HepG2 (cell line): ENCODE results near the gene FAAP100. TPM values are rescaled to one million over a fixed set of nuclear protein-coding genes. Genes with fewer than 3 reads are reported as not detected.

Experiments
- ATAC-seq: fragments of 200-7000 bp; cut with Tn5 transposase; 3 replicates; pipeline ENCODE4 v1.9.1; 2020; ENCODE audit warnings: mild to moderate bottlenecking, moderate library complexity
- BruUV-seq: library from RNA; stranded (reverse); fragments of 400-500 nt; replicated peaks from 2 replicates; lab custom pipeline; 2021; lab: Mats Ljungman, UMichigan
- CTCF ChIA-PET: fragments of 300-600 bp; formaldehyde crosslinking; extraction: SDS; loops from one replicate; lab custom pipeline; 2021; ENCODE audit warnings: low total read pairs, inconsistent platforms, low intra/inter-chr PET ratio; lab: Yijun Ruan, JAX
- POLR2A ChIA-PET: fragments of 350-600 bp; sonication (Branson Sonifier 250); formaldehyde crosslinking; loops from one replicate; lab custom pipeline; 2020; ENCODE audit warnings: antibody characterized with exemption, inconsistent platforms; lab: Yijun Ruan, JAX
- DNase-seq: peaks from one replicate; pipeline ENCODE4 v3.0.0-alpha.2; 2015; ENCODE audit warnings: low spot score
- FAIRE-seq: peaks from 3 replicates; lab custom pipeline; 2011; peaks lifted over from hg19 to GRCh38; lab: Jason Lieb, UNC
- H2AFZ ChIP-seq: one replicate; pipeline ENCODE4 v1.6.1; 2011; ENCODE audit warnings: low read length, inconsistent platforms
- H3K27ac ChIP-seq: fragments of 300-600 bp; 3 replicates; pipeline ENCODE4 v1.8.0; 2011; ENCODE audit warnings: mixed run types, mild to moderate bottlenecking, mixed read lengths, low read length, inconsistent platforms; ENCODE audit not compliant: insufficient read depth; ENCODE audit errors: extremely low read length
- H3K27me3 ChIP-seq, 2 experiments: fragments of 200-600 bp in 1 of 2; 2 replicates in 1 of 2; 3 replicates in 1 of 2; pipeline versions ENCODE4 v1.6.0 to v1.8.0; 2011; ENCODE audit warnings: low read length in 2 of 2, mild to moderate bottlenecking in 2 of 2, moderate library complexity in 2 of 2, inconsistent platforms in 1 of 2; ENCODE audit not compliant: insufficient read depth in 2 of 2, control insufficient read depth in 1 of 2
- H3K36me3 ChIP-seq, 2 experiments: fragments of 200-600 bp in 1 of 2; replicated peaks in 1 of 2; 2 replicates in 1 of 2; 3 replicates in 1 of 2; pipeline versions ENCODE4 v1.5.1 to v1.8.0; 2011; ENCODE audit warnings: low read length in 2 of 2, inconsistent platforms in 1 of 2; ENCODE audit not compliant: insufficient read depth in 2 of 2, control insufficient read depth in 1 of 2
- H3K4me1 ChIP-seq: 2 replicates; pipeline ENCODE4 v1.5.1; 2012; ENCODE audit warnings: low read length, inconsistent platforms; ENCODE audit not compliant: insufficient read depth
- H3K4me2 ChIP-seq: 2 replicates; pipeline ENCODE4 v1.6.0; 2011; ENCODE audit warnings: low read depth, low read length, inconsistent platforms
- H3K4me3 ChIP-seq, 3 experiments: fragments of 200-600 bp in 1 of 3; sonication (generic), shearing (Covaris generic) in 1 of 3; replicated peaks in 1 of 3; 2 replicates each; pipeline ENCODE4 v1.5.1; 2011 to 2016; ENCODE audit warnings: low read length in 3 of 3, inconsistent platforms in 2 of 3, low read depth in 2 of 3, mild to moderate bottlenecking in 2 of 3, control low read depth in 1 of 3, mixed read lengths in 1 of 3; ENCODE audit not compliant: insufficient read depth in 1 of 3
- H3K79me2 ChIP-seq: one replicate; pipeline ENCODE4 v1.6.1; 2011; ENCODE audit warnings: low read length, inconsistent platforms; ENCODE audit not compliant: insufficient read depth
- H3K9ac ChIP-seq: 2 replicates; pipeline ENCODE4 v1.6.0; 2011; ENCODE audit warnings: mild to moderate bottlenecking, low read depth, low read length, inconsistent platforms; ENCODE audit not compliant: insufficient read depth
- H3K9me3 ChIP-seq: 2 replicates; pipeline ENCODE4 v1.5.1; 2012; ENCODE audit warnings: mild to moderate bottlenecking, low read length
- H4K20me1 ChIP-seq: 2 replicates; pipeline ENCODE4 v1.6.0; 2011; ENCODE audit warnings: inconsistent platforms, mild to moderate bottlenecking, low read length, moderate library complexity; ENCODE audit not compliant: insufficient read depth
- ARID2 ChIP-seq: sonication (generic); formaldehyde crosslinking; IDR thresholded peaks from 2 replicates; pipeline ENCODE4 v1.8.1; 2022; ENCODE audit warnings: mild to moderate bottlenecking, missing genetic modification reagents, borderline replicate concordance
- GRHL1 ChIP-seq: sonication (generic); formaldehyde crosslinking; conservative IDR thresholded peaks from 2 replicates; pipeline ENCODE4 v1.8.0; 2022; ENCODE audit warnings: missing genetic modification reagents
- HES4 ChIP-seq: sonication (generic); formaldehyde crosslinking; IDR thresholded peaks from 2 replicates; pipeline ENCODE4 v1.9.0; 2021; ENCODE audit warnings: mild to moderate bottlenecking, missing genetic modification reagents, borderline replicate concordance
- HOXA9 ChIP-seq: sonication (generic); formaldehyde crosslinking; IDR thresholded peaks from 2 replicates; pipeline ENCODE4 v1.8.1; 2022; ENCODE audit warnings: missing genetic modification reagents, mild to moderate bottlenecking, moderate library complexity, borderline replicate concordance
- NR0B2 ChIP-seq: sonication (generic); formaldehyde crosslinking; IDR thresholded peaks from 2 replicates; pipeline ENCODE4 v1.4.0; 2020; ENCODE audit warnings: mild to moderate bottlenecking, missing genetic modification reagents
- RNF2 ChIP-seq: fragments of 450-650 bp; conservative IDR thresholded peaks from 2 replicates; pipeline ENCODE4 v1.6.1; 2016; ENCODE audit warnings: low read depth
- SP4 ChIP-seq: sonication (generic); formaldehyde crosslinking; IDR thresholded peaks from 2 replicates; pipeline ENCODE4 v1.8.1; 2023; ENCODE audit warnings: mild to moderate bottlenecking, missing genetic modification reagents
- ZNF142 ChIP-seq: sonication (generic); formaldehyde crosslinking; IDR thresholded peaks from 2 replicates; pipeline ENCODE4 v1.4.0; 2020; ENCODE audit warnings: missing genetic modification reagents
- ZNF788 ChIP-seq: sonication (generic); formaldehyde crosslinking; IDR thresholded peaks from 2 replicates; pipeline ENCODE4 v1.5.0; 2020; ENCODE audit warnings: mild to moderate bottlenecking, missing genetic modification reagents, borderline replicate concordance
- ZNF83 ChIP-seq: sonication (generic); formaldehyde crosslinking; IDR thresholded peaks from 2 replicates; pipeline ENCODE4 v1.4.0; 2020; ENCODE audit warnings: missing genetic modification reagents, mild to moderate bottlenecking, borderline replicate concordance
- WGBS: methylation state at CpG from one replicate; pipeline ENCODE4 v1.1.6; 2017; ENCODE audit warnings: low lambda C conversion rate; 5-methylcytosine and 5-hydroxymethylcytosine counted together
- in situ Hi-C: cut with HindIII; loops from 2 replicates; pipeline ENCODE4 v1.10.0; 2017; ENCODE audit warnings: low pct_unique_long_range_greater_than_20kb; ENCODE audit not compliant: extremely low pct_ligation_motif_present
- intact Hi-C: fragments of 100-400 bp; cut with micrococcal nuclease; formaldehyde crosslinking; loops from one replicate; pipeline ENCODE4 v1.10.0; 2022; ENCODE audit not compliant: unreplicated experiment
- polyA plus RNA-seq, 8 experiments: library from polyadenylated mRNA; depleted of rRNA in 3 of 8; stranded (reverse) in 7 of 8; unstranded in 1 of 8; fragments of >200 nt; fragmentation: Illumina TruSeq in 4 of 8; extraction: Trizol in 4 of 8; gene quantifications; 2 replicates each; pipeline versions ENCODE4 v1.2.1 to v1.2.3, GENCODE V29; 2011 to 2016; ENCODE audit warnings: low read depth in 4 of 8, missing spikeins in 1 of 8, mixed read lengths in 1 of 8; ENCODE audit not compliant: insufficient read depth in 1 of 8
- total RNA-seq, 5 experiments: library from RNA; depleted of rRNA; stranded (reverse); fragments of >200 nt; fragmentation: Illumina TruSeq; extraction: Trizol; gene quantifications; 2 replicates each; pipeline ENCODE4 v1.2.3, GENCODE V29; 2016; ENCODE audit warnings: low read depth in 1 of 5
- TF ChIP-seq, protein P1 (sequence below): sonication (generic); formaldehyde crosslinking; IDR thresholded peaks from 2 replicates; pipeline ENCODE4 v1.4.0; 2020; ENCODE audit warnings: low read depth, mild to moderate bottlenecking, missing genetic modification reagents
- TF ChIP-seq, protein P2 (sequence below): sonication (generic); formaldehyde crosslinking; IDR thresholded peaks from 2 replicates; pipeline ENCODE4 v1.8.1; 2022; ENCODE audit warnings: mild to moderate bottlenecking, missing genetic modification reagents

FAAP100 gene
- total and polyA plus RNA-seq, 2 of the 13 experiments (the other 11 are each of a cell fraction or from before 2014, with no cell fraction given) = 7.6 to 20.8 TPM

DNA sequence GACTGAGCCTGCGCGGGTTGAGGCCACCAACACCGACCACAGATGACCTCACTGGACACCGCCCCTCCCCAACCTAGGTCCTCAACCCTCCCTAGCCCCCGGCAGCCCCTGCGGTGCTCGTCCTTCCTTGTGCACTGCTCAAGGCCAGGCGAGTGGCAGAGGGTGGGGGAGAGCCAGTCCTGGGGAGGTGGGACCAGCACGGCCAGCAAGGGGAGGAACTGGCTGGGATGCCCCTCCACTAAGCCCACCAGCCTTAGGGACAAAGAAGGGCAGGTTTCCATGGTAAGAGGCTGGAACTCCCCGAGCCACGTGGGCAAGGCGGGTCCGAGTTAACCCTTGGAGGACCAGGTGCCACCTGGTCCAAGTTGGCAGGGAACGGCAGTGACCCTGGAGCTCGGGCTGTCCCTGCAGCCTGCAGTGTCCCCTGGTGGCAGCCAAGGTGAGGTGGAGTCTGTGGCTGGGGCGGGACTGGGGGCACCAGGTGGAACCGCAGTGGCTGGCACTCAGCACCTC is 14.8 kb downstream of the FAAP100 start:
- no TSS peak for BruUV-seq
- Histone ChIP-seq H3K27ac (no peak overlapping the region), H3K4me3 (no peak overlapping the region), H4K20me1 (no peaks in the 10 kb centered on the region), H3K4me1 (peaks cover 13% of the 10 kb centered on the region), H3K27me3 (no peaks in the 10 kb centered on the region), H3K36me3 (peaks cover 4 to 16% of the 10 kb centered on the region in 2 experiments), H3K79me2 (no peaks in the 10 kb centered on the region), H2AFZ (no peak overlapping the region), H3K9ac (no peak overlapping the region), H3K9me3 (no peaks in the 10 kb centered on the region), H3K4me2 (no peak overlapping the region)
- POLR2A ChIA-PET = interaction anchor here (0.7 to 1.4 kb wide), 2 partner anchors 22 to 25 kb away, joined by 3 to 5 read pairs; partner anchors contain the start of gene ACTG1
- 74% methylated on average over 7 of the region's 17 CpGs for WGBS
- FAIRE-seq (peak; percentile 28), ATAC-seq (peak; percentile 68), DNase-seq (no peak)
- CTCF ChIA-PET = interaction anchor here (1.9 kb wide), 1 partner anchor 284 kb away, joined by 8 read pairs; no protein-coding TSS in a partner anchor
- intact Hi-C loops = no loop called here
- in situ Hi-C loops = no loop called here
- TF ChIP-seq ARID2 (CRISPR knock-in tag) = no peak
- TF ChIP-seq ZNF83 (CRISPR knock-in tag) = no peak
- TF ChIP-seq SP4 = no peak
- TF ChIP-seq, protein P1, sequence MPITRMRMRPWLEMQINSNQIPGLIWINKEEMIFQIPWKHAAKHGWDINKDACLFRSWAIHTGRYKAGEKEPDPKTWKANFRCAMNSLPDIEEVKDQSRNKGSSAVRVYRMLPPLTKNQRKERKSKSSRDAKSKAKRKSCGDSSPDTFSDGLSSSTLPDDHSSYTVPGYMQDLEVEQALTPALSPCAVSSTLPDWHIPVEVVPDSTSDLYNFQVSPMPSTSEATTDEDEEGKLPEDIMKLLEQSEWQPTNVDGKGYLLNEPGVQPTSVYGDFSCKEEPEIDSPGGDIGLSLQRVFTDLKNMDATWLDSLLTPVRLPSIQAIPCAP (CRISPR knock-in tag) = no peak
- no peak for TF ChIP-seq ZNF142 (CRISPR knock-in tag)
- TF ChIP-seq NR0B2 (CRISPR knock-in tag) = no peak
- no peak for TF ChIP-seq HES4 (CRISPR knock-in tag)
- TF ChIP-seq ZNF788 (CRISPR knock-in tag) = no peak
- TF ChIP-seq, protein P2, sequence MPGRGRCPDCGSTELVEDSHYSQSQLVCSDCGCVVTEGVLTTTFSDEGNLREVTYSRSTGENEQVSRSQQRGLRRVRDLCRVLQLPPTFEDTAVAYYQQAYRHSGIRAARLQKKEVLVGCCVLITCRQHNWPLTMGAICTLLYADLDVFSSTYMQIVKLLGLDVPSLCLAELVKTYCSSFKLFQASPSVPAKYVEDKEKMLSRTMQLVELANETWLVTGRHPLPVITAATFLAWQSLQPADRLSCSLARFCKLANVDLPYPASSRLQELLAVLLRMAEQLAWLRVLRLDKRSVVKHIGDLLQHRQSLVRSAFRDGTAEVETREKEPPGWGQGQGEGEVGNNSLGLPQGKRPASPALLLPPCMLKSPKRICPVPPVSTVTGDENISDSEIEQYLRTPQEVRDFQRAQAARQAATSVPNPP (CRISPR knock-in tag) = no peak
- no peak for TF ChIP-seq RNF2
- no peak for TF ChIP-seq GRHL1 (CRISPR knock-in tag)
- no peak for TF ChIP-seq HOXA9 (CRISPR knock-in tag)
